CD4-positive, alpha-beta memory T cell (primary cell): ENCODE results near the gene ZNF43. TPM values are rescaled to one million over a fixed set of nuclear protein-coding genes. Genes with fewer than 3 reads are reported as not detected.
A peak's percentile ranks its signal among the peaks of the same experiment; 100 is the strongest.
"Not testable (repeated sequence)": the region's sequence is repeated elsewhere in the genome, so short reads cannot be mapped to it uniquely, and the experiment has no call there.

Experiments
- CTCF ChIA-PET: fragments of 350-600 bp; sonication (Branson Sonifier 250); formaldehyde crosslinking; loops from one replicate; lab custom pipeline; 2021; ENCODE audit warnings: inconsistent platforms; ENCODE audit not compliant: partially characterized antibody; lab: Charles Lee
- POLR2A ChIA-PET: fragments of 350-600 bp; sonication (Branson Sonifier 250); formaldehyde crosslinking; loops from one replicate; lab custom pipeline; 2021; ENCODE audit not compliant: partially characterized antibody; lab: Charles Lee
- DNase-seq, 5 donors: peaks; one replicate each; pipeline versions ENCODE4 v3.0.0 to v3.0.0-alpha.2; 2020 to 2022; ENCODE audit warnings: mixed read lengths in 1 of 5
- H3K27ac ChIP-seq: one replicate; pipeline ENCODE4 v1.7.0; 2013; ENCODE audit warnings: low read depth, low read length
- H3K27me3 ChIP-seq: 2 replicates; pipeline ENCODE4 v1.7.0; 2013; ENCODE audit warnings: mild to moderate bottlenecking, low read length, moderate library complexity; ENCODE audit not compliant: insufficient read depth
- H3K36me3 ChIP-seq: 2 replicates; pipeline ENCODE4 v1.7.0; 2013; ENCODE audit warnings: mild to moderate bottlenecking, low read length, moderate library complexity; ENCODE audit not compliant: insufficient read depth
- H3K4me1 ChIP-seq: 2 replicates; pipeline ENCODE4 v1.7.0; 2013; ENCODE audit warnings: mild to moderate bottlenecking, low read length, moderate library complexity; ENCODE audit not compliant: insufficient read depth
- H3K4me3 ChIP-seq, 2 donors: one replicate each; pipeline ENCODE4 v1.7.0; 2013; ENCODE audit warnings: low read length in 2 of 2, mild to moderate bottlenecking in 1 of 2
- H3K9me3 ChIP-seq, 2 donors: one replicate each; pipeline ENCODE4 v1.7.0; 2013; ENCODE audit warnings: low read length in 2 of 2, control low read depth in 1 of 2; ENCODE audit not compliant: control insufficient read depth in 1 of 2
- H3K27ac Mint-ChIP-seq, 7 donors: one replicate each; pipeline ENCODE4 v1.8.0; 2020 to 2021; ENCODE audit warnings: mixed read lengths in 7 of 7, mild to moderate bottlenecking in 6 of 7, inconsistent platforms in 3 of 7, moderate library complexity in 3 of 7
- H3K27me3 Mint-ChIP-seq, 2 donors: one replicate each; pipeline ENCODE4 v1.8.0; 2020 to 2021; ENCODE audit warnings: mixed read lengths in 2 of 2
- H3K36me3 Mint-ChIP-seq, 2 donors: one replicate each; pipeline ENCODE4 v1.8.0; 2020 to 2021; ENCODE audit warnings: mixed read lengths in 2 of 2, inconsistent platforms in 1 of 2, mild to moderate bottlenecking in 1 of 2
- H3K4me1 Mint-ChIP-seq, 4 donors: one replicate each; pipeline ENCODE4 v1.8.0; 2020 to 2021; ENCODE audit warnings: mixed read lengths in 4 of 4, mild to moderate bottlenecking in 1 of 4
- H3K4me3 Mint-ChIP-seq, 8 donors: one replicate each; pipeline ENCODE4 v1.8.0; 2020 to 2021; ENCODE audit warnings: mixed read lengths in 8 of 8, mild to moderate bottlenecking in 7 of 8, moderate library complexity in 6 of 8, inconsistent platforms in 3 of 8
- H3K9me3 Mint-ChIP-seq, 8 donors: one replicate each; pipeline ENCODE4 v1.8.0; 2020 to 2021; ENCODE audit warnings: mixed read lengths in 8 of 8, mild to moderate bottlenecking in 5 of 8, inconsistent platforms in 3 of 8, moderate library complexity in 1 of 8
- intact Hi-C: fragments of 100-400 bp; cut with micrococcal nuclease; formaldehyde crosslinking; loops from one replicate; pipeline ENCODE4 v1.15.1; 2023
- polyA plus RNA-seq, 2 donors: library from polyadenylated mRNA; unstranded; fragments of 300-500 nt; fragmentation: Illumina TruSeq; gene quantifications; one replicate each; pipeline ENCODE4 v1.2.3, GENCODE V29; 2021
- total RNA-seq, 2 experiments: library from RNA; stranded (reverse); gene quantifications; one replicate each; pipeline ENCODE4 v1.2.3, GENCODE V29; 2021

Gene ZNF43
- total and polyA plus RNA-seq, 4 experiments from 2014 or later = 9.8 to 31.9 (median 20.5) TPM

DNA sequence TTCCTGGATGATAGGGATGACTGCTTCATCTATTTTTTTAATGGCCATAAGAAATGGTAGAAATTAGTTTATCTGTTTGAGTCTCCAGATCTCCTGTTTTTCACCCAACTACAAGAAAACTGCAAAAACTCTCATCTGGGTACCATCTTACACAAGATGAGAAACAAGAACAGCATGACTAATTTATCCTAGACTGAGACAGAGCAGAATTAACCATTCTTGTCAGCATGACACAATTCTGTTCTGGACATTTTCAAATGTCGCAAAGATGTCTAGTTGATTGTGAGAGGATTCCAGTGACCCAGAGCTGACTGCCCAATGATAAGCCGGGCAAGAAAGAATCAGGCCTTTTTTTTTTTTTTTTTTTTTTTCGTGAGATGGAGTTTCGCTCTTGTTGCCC lies 12.8 kb downstream of the ZNF43 start:
- no peaks in the 10 kb centered on the region for H3K4me1 ChIP-seq
- no peak overlapping the region for H3K4me3 ChIP-seq
- ChIA-PET CTCF (no interaction called here), POLR2A (interaction anchor here (1.3 kb wide), 1 partner anchor 13 kb away, joined by 6 read pairs; the partner anchor contains the start of gene ZNF43)
- no peaks in the 10 kb centered on the region for H3K27me3 Mint-ChIP-seq
- H3K36me3 ChIP-seq = peaks cover 9% of the 10 kb centered on the region
- H3K27ac Mint-ChIP-seq = no peak overlapping the region
- H3K9me3 ChIP-seq = peaks cover 0 to 8% of the 10 kb centered on the region in 2 donors
- no peak overlapping the region for H3K27ac ChIP-seq
- no peaks in the 10 kb centered on the region for H3K27me3 ChIP-seq
- intact Hi-C loops = no loop called here
- H3K9me3 Mint-ChIP-seq = peaks cover 0 to 55% (median 29%) of the 10 kb centered on the region in 8 donors
- peaks cover 0 to 7% (median 4%) of the 10 kb centered on the region in 4 donors for H3K4me1 Mint-ChIP-seq
- DNase-seq = no peak
- no peak overlapping the region for H3K4me3 Mint-ChIP-seq
- H3K36me3 Mint-ChIP-seq = peaks cover 55 to 58% of the 10 kb centered on the region in 2 donors

DNA sequence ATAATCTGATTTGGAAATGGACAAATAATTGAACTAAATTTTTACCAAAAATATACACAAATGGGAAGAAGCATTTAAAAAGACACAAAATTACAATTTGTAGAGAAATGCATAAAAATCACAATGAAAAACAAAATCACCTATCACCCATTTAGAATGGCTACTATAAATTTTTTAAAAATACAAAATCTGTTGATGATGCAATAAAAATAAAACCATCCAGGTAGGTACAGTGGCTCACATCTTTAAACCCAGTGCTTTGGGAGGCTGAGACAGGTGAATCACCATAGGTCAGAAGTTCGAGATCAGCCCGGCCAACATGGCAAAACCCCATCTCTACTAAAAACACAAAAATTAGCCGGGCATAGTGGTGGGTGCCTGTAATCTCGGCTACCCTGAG lies 23.5 kb downstream of the ZNF43 start:
- Histone ChIP-seq H3K36me3 (peaks cover 46% of the 10 kb centered on the region), H3K27ac (no peak overlapping the region), H3K9me3 (peaks cover 5 to 56% of the 10 kb centered on the region in 2 donors), H3K4me1 (no peaks in the 10 kb centered on the region), H3K27me3 (no peaks in the 10 kb centered on the region), H3K4me3 (no peak overlapping the region)
- DNase-seq = no peak
- Mint-ChIP-seq H3K4me1 (no peaks in the 10 kb centered on the region), H3K27me3 (no peaks in the 10 kb centered on the region), H3K4me3 (no peak overlapping the region), H3K36me3 (peaks cover 73 to 81% of the 10 kb centered on the region in 2 donors), H3K27ac (no peak overlapping the region), H3K9me3 (peaks cover 0 to 94% (median 76%) of the 10 kb centered on the region in 8 donors)
- ChIA-PET POLR2A (no interaction called here), CTCF (no interaction called here)
- intact Hi-C loops = no loop called here

DNA sequence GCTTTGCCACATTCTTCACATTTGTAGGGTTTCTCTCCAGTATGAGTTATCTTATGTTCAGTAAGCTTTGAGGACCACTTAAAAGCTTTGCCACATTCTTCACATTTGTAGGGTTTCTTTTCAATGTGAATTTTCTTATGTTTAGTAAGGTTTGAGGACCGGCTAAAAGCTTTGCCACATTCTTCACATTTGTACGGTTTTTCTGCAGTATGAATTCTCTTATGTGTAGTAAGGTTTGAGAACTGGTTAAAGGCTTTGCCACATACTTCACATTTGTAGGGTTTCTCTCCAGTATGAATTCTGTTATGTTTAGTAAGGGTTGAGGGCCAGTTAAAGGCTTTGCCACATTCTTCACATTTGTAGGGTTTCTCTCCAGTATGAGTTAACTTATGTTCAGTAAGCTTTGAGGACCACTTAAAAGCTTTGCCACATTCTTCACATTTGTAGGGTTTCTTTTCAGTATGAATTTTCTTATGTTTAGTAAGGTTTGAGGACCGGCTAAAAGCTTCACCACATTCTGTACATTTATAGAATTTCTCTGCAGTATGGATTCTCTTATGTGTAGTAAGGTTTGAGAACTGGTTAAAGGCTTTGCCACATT lies 27.5 kb downstream of the ZNF43 start:
- H3K4me3 ChIP-seq, H3K27me3 Mint-ChIP-seq, intact Hi-C loops, H3K27me3 ChIP-seq, H3K27ac ChIP-seq, CTCF ChIA-PET, H3K4me1 ChIP-seq, H3K4me1 Mint-ChIP-seq, DNase-seq, H3K27ac Mint-ChIP-seq, H3K4me3 Mint-ChIP-seq, POLR2A ChIA-PET: not testable (repeated sequence)
- peaks cover 48 to 51% of the 10 kb centered on the region in 2 donors for H3K36me3 Mint-ChIP-seq
- peaks cover 5 to 56% of the 10 kb centered on the region in 2 donors for H3K9me3 ChIP-seq
- H3K36me3 ChIP-seq = peaks cover 26% of the 10 kb centered on the region
- H3K9me3 Mint-ChIP-seq = peaks cover 0 to 96% (median 73%) of the 10 kb centered on the region in 8 donors

DNA sequence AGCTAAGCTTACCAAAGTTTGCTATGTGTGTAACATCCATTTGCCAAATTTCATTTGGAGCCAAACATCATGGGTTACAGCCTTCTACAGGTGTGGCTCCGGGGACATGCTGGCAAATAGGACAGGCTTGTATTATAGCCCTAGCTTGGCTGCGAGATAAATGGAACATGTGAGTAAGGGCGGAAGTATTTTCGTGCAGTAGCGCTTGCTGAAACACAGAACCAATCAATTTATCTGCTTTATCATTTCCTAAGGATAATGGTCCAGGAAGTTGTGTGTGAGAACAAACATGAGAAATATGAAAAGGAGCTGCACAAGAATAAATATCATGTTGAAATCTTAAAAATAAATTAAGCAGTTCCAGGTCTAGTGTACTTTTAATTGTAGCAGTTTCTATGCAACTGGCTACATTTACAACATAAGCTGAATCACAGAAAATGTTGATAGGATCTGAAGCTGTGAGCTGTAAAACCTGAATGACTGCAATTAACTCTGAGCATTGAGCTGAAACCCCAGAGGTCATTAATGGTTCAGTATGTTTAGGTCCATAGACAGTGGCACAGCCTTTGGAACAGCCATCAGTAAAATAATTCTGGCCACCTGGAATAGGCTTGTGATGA lies 46.4 kb downstream of the ZNF43 start:
- Histone ChIP-seq H3K36me3 (no peaks in the 10 kb centered on the region), H3K27me3 (no peaks in the 10 kb centered on the region), H3K9me3 (no peaks in the 10 kb centered on the region), H3K4me1 (no peaks in the 10 kb centered on the region), H3K4me3 (no peak overlapping the region), H3K27ac (no peak overlapping the region)
- Mint-ChIP-seq H3K27ac (no peak overlapping the region), H3K4me3 (no peak overlapping the region), H3K36me3 (no peaks in the 10 kb centered on the region), H3K4me1 (no peaks in the 10 kb centered on the region), H3K9me3 (peaks cover 3 to 32% (median 9%) of the 10 kb centered on the region in 8 donors), H3K27me3 (peaks cover 2 to 8% of the 10 kb centered on the region in 2 donors)
- DNase-seq = no peak
- ChIA-PET POLR2A (no interaction called here), CTCF (no interaction called here)
- intact Hi-C loops = no loop called here

DNA sequence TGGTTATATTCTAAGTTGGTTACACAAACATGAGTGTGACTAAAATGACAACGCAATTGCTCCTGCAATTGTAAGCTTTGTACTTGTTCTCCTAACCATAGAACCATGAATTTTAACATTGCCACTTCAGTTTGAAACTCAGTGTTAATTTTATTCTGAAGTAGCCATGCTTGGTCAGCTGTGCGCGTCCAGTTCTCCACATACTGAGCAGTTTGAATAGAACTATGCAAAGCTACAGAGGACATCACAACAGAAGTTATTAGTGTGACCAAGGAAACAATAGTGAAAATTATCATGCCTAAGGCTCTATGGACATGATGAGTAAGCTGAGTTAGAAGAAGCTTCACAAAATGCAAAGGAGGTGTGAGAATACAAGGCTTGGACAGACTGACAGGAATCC lies 49.0 kb downstream of the ZNF43 start:
- Histone ChIP-seq H3K9me3 (no peaks in the 10 kb centered on the region), H3K27me3 (no peaks in the 10 kb centered on the region), H3K36me3 (no peaks in the 10 kb centered on the region), H3K4me3 (no peak overlapping the region), H3K27ac (no peak overlapping the region), H3K4me1 (no peaks in the 10 kb centered on the region)
- intact Hi-C loops = no loop called here
- H3K27ac Mint-ChIP-seq = no peak overlapping the region
- H3K4me1 Mint-ChIP-seq = no peaks in the 10 kb centered on the region
- H3K9me3 Mint-ChIP-seq = peaks cover 3 to 15% (median 6%) of the 10 kb centered on the region in 8 donors
- no peak for DNase-seq
- H3K27me3 Mint-ChIP-seq = peaks cover 2 to 6% of the 10 kb centered on the region in 2 donors
- H3K4me3 Mint-ChIP-seq = no peak overlapping the region
- CTCF ChIA-PET = interaction anchor here (2.1 kb wide), 1 partner anchor 19 kb away, joined by 4 read pairs; the partner anchor contains the start of gene ZNF100
- no peaks in the 10 kb centered on the region for H3K36me3 Mint-ChIP-seq
- POLR2A ChIA-PET = no interaction called here

DNA sequence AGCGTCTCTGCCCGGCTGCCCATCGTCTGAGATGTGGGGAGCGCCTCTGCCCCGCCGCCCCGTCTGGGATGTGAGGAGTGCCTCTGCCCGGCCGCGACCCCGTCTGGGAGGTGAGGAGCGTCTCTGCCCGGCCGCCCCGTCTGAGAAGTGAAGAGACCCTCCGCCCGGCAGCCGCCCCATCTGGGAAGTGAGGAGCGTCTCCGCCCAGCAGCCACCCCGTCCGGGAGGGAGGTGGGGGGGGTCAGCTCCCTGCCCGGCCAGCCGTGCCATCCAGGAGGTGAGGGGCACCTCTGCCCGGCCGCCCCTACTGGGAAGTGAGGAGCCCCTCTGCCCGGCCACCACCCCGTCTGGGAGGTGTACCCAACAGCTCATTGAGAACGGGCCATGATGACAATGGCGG lies 60.2 kb downstream of the ZNF43 start:
- POLR2A ChIA-PET, H3K9me3 ChIP-seq, H3K27me3 Mint-ChIP-seq, H3K4me3 Mint-ChIP-seq, H3K36me3 Mint-ChIP-seq, H3K27me3 ChIP-seq, H3K27ac ChIP-seq, H3K9me3 Mint-ChIP-seq, H3K36me3 ChIP-seq, CTCF ChIA-PET, intact Hi-C loops, H3K4me1 Mint-ChIP-seq, H3K4me3 ChIP-seq, H3K27ac Mint-ChIP-seq, H3K4me1 ChIP-seq, DNase-seq: not testable (repeated sequence)

DNA sequence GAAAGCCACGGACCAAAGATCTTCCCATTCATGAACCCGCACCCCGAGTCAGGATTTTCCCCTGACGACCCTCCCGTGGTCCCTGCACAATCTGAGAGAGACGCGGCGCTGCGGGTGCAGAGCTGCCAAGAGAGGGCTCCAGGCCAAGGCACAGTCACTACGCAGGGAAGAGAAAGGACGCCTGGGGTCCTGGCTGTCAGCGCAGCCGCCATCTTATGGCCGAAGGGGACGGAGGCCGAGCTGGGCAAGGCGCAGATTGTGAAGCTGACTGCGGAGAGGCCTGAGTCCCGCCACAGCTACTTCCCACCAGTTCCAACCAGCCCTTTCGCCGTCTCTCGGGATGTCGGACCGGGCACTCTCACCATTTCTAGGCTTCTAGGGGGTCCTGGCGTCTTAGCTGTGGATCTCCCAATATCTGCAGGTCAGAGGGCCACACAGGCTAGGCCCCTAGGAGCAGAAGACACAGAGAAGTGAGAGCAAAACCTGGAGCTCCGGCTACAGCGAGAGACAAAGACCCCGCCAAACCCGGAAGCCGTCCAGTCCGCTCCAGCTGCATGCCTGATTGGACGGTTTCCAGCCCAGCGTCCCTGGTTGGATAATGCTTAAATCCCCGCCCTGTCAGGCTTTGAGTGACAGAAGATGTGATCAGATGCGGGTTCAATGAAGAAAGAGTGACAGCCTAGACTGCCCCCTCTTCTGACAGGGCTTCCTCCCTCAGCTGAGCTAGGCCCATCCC lies 68.7 kb downstream of the ZNF43 start, which contains the start of gene ZNF100:
Gene ZNF100, minus strand, starts transcription at position 515 of the 736 bp plus-strand sequence. Its CDS starts 150 bp downstream, at position 365.
- peak within 1 kb of the TSS; percentile 79 to 84 for H3K4me3 ChIP-seq
- Mint-ChIP-seq H3K27ac (peak within 1 kb of the TSS; percentile 73 to 98 (median 96)), H3K9me3 (no peaks in the 10 kb centered on the region), H3K4me3 (peak within 1 kb of the TSS; percentile 96 to 99 (median 97)), H3K4me1 (peaks cover 13 to 36% (median 21%) of the 10 kb centered on the region in 4 donors), H3K36me3 (peaks cover 16 to 28% of the 10 kb centered on the region in 2 donors), H3K27me3 (no peaks in the 10 kb centered on the region)
- ChIA-PET CTCF (interaction anchor here (0.9 to 1.5 kb wide), 6 partner anchors 10 to 565 kb away, joined by 3 to 11 read pairs (median 4); partner anchors contain the start of genes ZNF429 and ZNF43), POLR2A (interaction anchor here (0.9 to 2.6 kb wide), 17 partner anchors 14 to 1343 kb away, joined by 3 to 34 read pairs (median 4); partner anchors contain the start of genes ZNF257, ZNF429, ZNF43 and ZNF430)
- H3K4me1 ChIP-seq = peaks cover 12% of the 10 kb centered on the region
- no peaks in the 10 kb centered on the region for H3K27me3 ChIP-seq
- peaks cover 4% of the 10 kb centered on the region for H3K36me3 ChIP-seq
- intact Hi-C loops = loop anchor here (1.0 to 5.0 kb wide), 6 partner anchors 70 to 1920 kb away; partner anchors contain the start of genes ZNF257, ZNF429, ZNF43 and ZNF675
- peak; percentile 82 to 91 (median 84) for DNase-seq
- no peaks in the 10 kb centered on the region for H3K9me3 ChIP-seq
- peak within 1 kb of the TSS; percentile 62 for H3K27ac ChIP-seq
